ENCODE data around the gene CD59.
"Not testable (repeated sequence)": the region's sequence is repeated elsewhere in the genome, so short reads cannot be mapped to it uniquely, and the experiment has no call there.

Gene CD59

GRCh38 chr11:33664827-33665226, 71.4 kb downstream of the CD59 start:
- no peak for DNase-seq

- no peak for DNase-seq
Measured at GRCh38 chr11:33664166-33664565, 72.1 kb downstream of the CD59 start.

- DNase-seq: no peak
Measured at GRCh38 chr11:33663121-33663520, 73.1 kb downstream of the CD59 start.

- DNase-seq: not testable (repeated sequence)
Measured at GRCh38 chr11:33661526-33661925, 74.7 kb downstream of the CD59 start.

GRCh38 chr11:33660962-33661361, 75.3 kb downstream of the CD59 start:
- no peak for DNase-seq

- no peak for DNase-seq
Measured at GRCh38 chr11:33659370-33660139, 76.7 kb downstream of the CD59 start.

GRCh38 chr11:33658195-33658900, 77.9 kb downstream of the CD59 start:
- DNase-seq: no peak

GRCh38 chr11:33657757-33658156, 78.5 kb downstream of the CD59 start:
- DNase-seq: no peak

- no peak for DNase-seq
Measured at GRCh38 chr11:33656768-33657167, 79.5 kb downstream of the CD59 start.

- no peak for DNase-seq
Measured at GRCh38 chr11:33655842-33656600, 80.2 kb downstream of the CD59 start.

- DNase-seq: no peak
Measured at GRCh38 chr11:33654594-33654993, 81.6 kb downstream of the CD59 start.

Measured in NCI-H1930 (cell line).